ENCODE data around the gene FER1L5. TPM values are rescaled to one million over a fixed set of nuclear protein-coding genes. Genes with fewer than 3 reads are reported as not detected.

The FER1L5 gene
- total RNA-seq, 1 experiment from 2014 or later, result 1.2 TPM

DNA sequence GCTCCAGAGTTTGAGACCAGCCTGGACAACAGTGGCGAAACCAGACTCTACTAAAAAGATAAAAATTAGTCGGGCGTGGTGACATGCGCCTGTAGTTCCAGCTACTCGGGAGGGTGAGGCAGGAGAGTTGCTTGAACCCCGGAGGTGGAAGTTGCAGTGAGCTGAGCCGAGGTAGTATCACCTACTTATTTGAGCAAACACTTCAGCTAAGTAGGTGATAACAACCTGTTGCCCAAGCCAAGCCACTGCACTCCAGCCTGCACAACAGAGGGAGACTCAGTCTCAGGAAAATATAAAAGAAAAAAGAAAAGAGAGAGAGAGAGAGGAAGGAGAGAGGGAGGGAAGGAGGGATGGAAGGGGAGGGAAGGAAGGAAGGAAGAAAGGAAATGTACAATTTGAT is 21.3 kb downstream of the FER1L5 start:
- peaks cover 4 to 15% of the 10 kb centered on the region in 2 experiments; a peak in 4 of 5 replicates for H3K9me3 Mint-ChIP-seq
- H2BK5ac ChIP-seq (ENCODE audit: insufficient read length, low read length), result no peak overlapping the region
- no peak overlapping the region for H3K4me3 Mint-ChIP-seq
- no peak overlapping the region for H4K5ac ChIP-seq (ENCODE audit: insufficient read length, low read depth, low read length)
- no peak overlapping the region for H4K91ac ChIP-seq (ENCODE audit: insufficient read length, low read depth, low read length)
- H2BK15ac ChIP-seq (ENCODE audit: low read depth, low read length), result no peak overlapping the region
- no peak overlapping the region for H3K27ac Mint-ChIP-seq
- H3K4me2 ChIP-seq (ENCODE audit: insufficient read depth, insufficient read length, low read length), result no peak overlapping the region
- H3K27me3 ChIP-seq (ENCODE audit: insufficient read depth, low read length), result no peaks in the 10 kb centered on the region
- no peak overlapping the region for H3K4ac ChIP-seq (ENCODE audit: low read depth, low read length)
- no peak overlapping the region for H2AFZ ChIP-seq (ENCODE audit: low read length)
- H3K4me1 ChIP-seq (ENCODE audit: insufficient read depth, low read length), result no peaks in the 10 kb centered on the region
- H3K9me3 ChIP-seq (ENCODE audit: control insufficient read depth, low read depth, low read length), result no peaks in the 10 kb centered on the region
- no peaks in the 10 kb centered on the region for H3K79me2 ChIP-seq (ENCODE audit: insufficient read depth, low read length)
- H3K9ac ChIP-seq (ENCODE audit: extremely low read depth, insufficient read length, low read length), result no peak overlapping the region
- no peak overlapping the region for H3K56ac ChIP-seq (ENCODE audit: insufficient read length, low read depth, low read length)
- H4K8ac ChIP-seq (replicated peaks; ENCODE audit: insufficient read length, low read depth, low read length), result no peak overlapping the region
- no peak for DNase-seq
- no CpG with 5 or more reads among the region's 7 CpGs for WGBS (ENCODE audit: extremely low coverage, insufficient read length, low lambda C conversion rate)
- no peaks in the 10 kb centered on the region; a peak in 2 of 4 replicates for H3K4me1 Mint-ChIP-seq
- no peak overlapping the region for H2BK120ac ChIP-seq (ENCODE audit: low read depth, low read length, poor library complexity, severe bottlenecking)
- no peak overlapping the region for H3K23ac ChIP-seq (ENCODE audit: insufficient read length, low read depth, low read length)
- no peak overlapping the region for H3T11ph ChIP-seq (ENCODE audit: low read length)
- no peak overlapping the region for H2BK12ac ChIP-seq (ENCODE audit: insufficient read length, low read depth, low read length)
- no peaks in the 10 kb centered on the region for H3K79me1 ChIP-seq (ENCODE audit: insufficient read depth, low read depth, low read length, poor library complexity, severe bottlenecking)
- H3K14ac ChIP-seq (ENCODE audit: insufficient read depth, low read length), result no peak overlapping the region
- no peaks in the 10 kb centered on the region; the same call in 1 of the 2 replicates for H3K27me3 Mint-ChIP-seq (ENCODE audit: low read depth)
- peaks cover 0 to 2% (median 1%) of the 10 kb centered on the region in 3 experiments; a peak in 2 of 7 replicates for H3K36me3 Mint-ChIP-seq (ENCODE audit: insufficient read depth in 1 of 3, low read depth in 3 of 3)
- no peak overlapping the region for H3K27ac ChIP-seq (ENCODE audit: insufficient read length, low read depth, low read length)
- TF ChIP-seq, protein P1, sequence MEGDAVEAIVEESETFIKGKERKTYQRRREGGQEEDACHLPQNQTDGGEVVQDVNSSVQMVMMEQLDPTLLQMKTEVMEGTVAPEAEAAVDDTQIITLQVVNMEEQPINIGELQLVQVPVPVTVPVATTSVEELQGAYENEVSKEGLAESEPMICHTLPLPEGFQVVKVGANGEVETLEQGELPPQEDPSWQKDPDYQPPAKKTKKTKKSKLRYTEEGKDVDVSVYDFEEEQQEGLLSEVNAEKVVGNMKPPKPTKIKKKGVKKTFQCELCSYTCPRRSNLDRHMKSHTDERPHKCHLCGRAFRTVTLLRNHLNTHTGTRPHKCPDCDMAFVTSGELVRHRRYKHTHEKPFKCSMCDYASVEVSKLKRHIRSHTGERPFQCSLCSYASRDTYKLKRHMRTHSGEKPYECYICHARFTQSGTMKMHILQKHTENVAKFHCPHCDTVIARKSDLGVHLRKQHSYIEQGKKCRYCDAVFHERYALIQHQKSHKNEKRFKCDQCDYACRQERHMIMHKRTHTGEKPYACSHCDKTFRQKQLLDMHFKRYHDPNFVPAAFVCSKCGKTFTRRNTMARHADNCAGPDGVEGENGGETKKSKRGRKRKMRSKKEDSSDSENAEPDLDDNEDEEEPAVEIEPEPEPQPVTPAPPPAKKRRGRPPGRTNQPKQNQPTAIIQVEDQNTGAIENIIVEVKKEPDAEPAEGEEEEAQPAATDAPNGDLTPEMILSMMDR (conservative IDR thresholded peaks at IDR 0.05), result no peak
- no peak overlapping the region for H2AK5ac ChIP-seq (ENCODE audit: insufficient read length, low read length)
- no peak overlapping the region for H3K18ac ChIP-seq (ENCODE audit: insufficient read length, low read depth, low read length)
- H4K20me1 ChIP-seq (ENCODE audit: control insufficient read depth, insufficient read depth, insufficient read length), result no peaks in the 10 kb centered on the region
- H2BK20ac ChIP-seq (ENCODE audit: low read depth, low read length, poor library complexity, severe bottlenecking), result no peak overlapping the region
- no peaks in the 10 kb centered on the region for H3K23me2 ChIP-seq (ENCODE audit: insufficient read length, low read depth, low read length, poor library complexity, severe bottlenecking)
